Fibroblast of the aortic adventitia (primary cell): ENCODE measurements around the gene CORO1A. TPM values are rescaled to one million over a fixed set of nuclear protein-coding genes. Genes with fewer than 3 reads are reported as not detected.
"Not testable (repeated sequence)": the region's sequence is repeated elsewhere in the genome, so short reads cannot be mapped to it uniquely, and the experiment has no call there.

Experiments
- DNase-seq: peaks from one replicate; pipeline ENCODE4 v3.0.0-alpha.2; 2010; ENCODE audit warnings: low read depth
- H3K4me3 ChIP-seq: 2 replicates; pipeline ENCODE4 v1.5.1; 2011; ENCODE audit warnings: low read depth, mild to moderate bottlenecking, control low read depth, low read length, moderate library complexity
- small RNA-seq: library from RNA; depleted of rRNA; stranded (forward); fragments of <200 nt; gene quantifications from one replicate; pipeline ENCODE3, GENCODE V24; 2012
- total RNA-seq: library from RNA; depleted of rRNA; stranded (reverse); fragments of >200 nt; gene quantifications from 2 replicates; pipeline ENCODE4 v1.2.3, GENCODE V29; 2012; ENCODE audit warnings: low replicate concordance

CORO1A gene
- total RNA-seq, 1 donor = 1.9 TPM

GRCh38 chr16:30199608-30200343 is 16.4 kb downstream of the CORO1A start:
- not testable (repeated sequence) for H3K4me3 ChIP-seq, DNase-seq

GRCh38 chr16:30205541-30206236 is 22.3 kb downstream of the CORO1A start:
- H3K4me3 ChIP-seq = peak overlapping the region; percentile 54
- DNase-seq = not testable (repeated sequence)

DNA sequence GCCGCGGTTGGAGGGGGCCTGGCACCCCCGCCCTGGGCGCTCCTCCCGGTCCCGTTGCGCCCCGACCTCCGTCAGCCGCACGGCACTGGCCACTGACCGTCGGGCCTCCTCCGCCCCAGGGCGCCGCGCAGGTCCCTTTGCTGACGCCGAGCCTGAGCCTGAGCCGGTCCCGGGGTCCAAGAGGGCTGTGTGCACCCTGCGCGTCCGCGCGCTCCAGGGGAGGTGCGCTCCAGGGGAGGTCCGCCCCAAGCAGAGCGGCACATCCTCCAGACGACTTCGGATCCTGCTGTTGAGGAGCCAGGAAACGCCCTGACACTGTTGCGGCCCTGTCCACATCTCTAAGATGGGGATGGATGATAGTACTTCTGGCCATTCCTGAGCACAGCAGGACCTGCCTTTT is 22.9 kb downstream of the CORO1A start:
- DNase-seq, H3K4me3 ChIP-seq: not testable (repeated sequence)

- H3K4me3 ChIP-seq, DNase-seq: not testable (repeated sequence)
Observed at GRCh38 chr16:30207063-30207704, 23.8 kb downstream of the CORO1A start.

- H3K4me3 ChIP-seq, DNase-seq: not testable (repeated sequence)
Observed at GRCh38 chr16:30209032-30209431, 25.6 kb downstream of the CORO1A start.

- not testable (repeated sequence) for H3K4me3 ChIP-seq, DNase-seq
Observed at GRCh38 chr16:30211414-30211813, 28.0 kb downstream of the CORO1A start.

DNA sequence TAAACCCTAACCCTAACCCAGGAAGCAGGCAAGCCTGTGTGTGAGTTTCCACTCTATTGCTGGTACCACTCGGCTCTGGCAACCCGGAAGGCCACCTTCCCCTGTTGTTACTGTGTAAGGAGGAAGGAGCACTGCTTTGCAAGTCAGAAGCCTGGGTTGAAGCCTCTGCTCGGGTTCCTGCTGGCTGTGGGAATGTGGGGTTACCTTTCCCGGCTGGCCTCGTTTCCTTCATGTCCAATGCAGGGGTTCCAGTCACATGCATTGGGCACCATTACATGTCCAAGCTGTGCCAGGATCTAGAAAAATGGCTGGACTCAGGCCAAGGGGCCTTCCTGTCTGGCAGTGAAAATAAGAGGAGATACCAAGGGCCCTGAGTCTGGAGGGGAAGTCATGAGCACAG is 33.7 kb downstream of the CORO1A start:
- H3K4me3 ChIP-seq, DNase-seq: not testable (repeated sequence)

Small RNAs within 50 kb of the gene (small RNA-seq; reads per million reads assigned to genes)
- gene AC106782.4 = not detected

Other genes with a start within 250 kb of the CORO1A start
- 57.3 and 68.0 TPM in 2 replicates for gene TMEM219, start 221.5 kb upstream of the CORO1A start, total RNA-seq
- 44.6 and 57.2 TPM in 2 replicates for gene TAOK2, start 209.7 kb upstream of the CORO1A start, total RNA-seq
- gene HIRIP3, start 188.0 kb upstream of the CORO1A start, total RNA-seq = 13.6 and 14.4 TPM in 2 replicates
- 6.5 and 36.5 TPM in 2 replicates for gene INO80E, start 187.4 kb upstream of the CORO1A start, total RNA-seq
- gene DOC2A, start 172.6 kb upstream of the CORO1A start, total RNA-seq = not detected in 2 replicates
- gene C16orf92, start 160.4 kb upstream of the CORO1A start, total RNA-seq = not detected in 2 replicates
- gene TLCD3B, start 152.3 kb upstream of the CORO1A start, total RNA-seq = 0.18 TPM in 1 of 2 replicates, not detected in the other
- gene ALDOA, start 117.8 kb upstream of the CORO1A start, total RNA-seq = 522 and 792 TPM in 2 replicates
- gene PPP4C, start 107.6 kb upstream of the CORO1A start, total RNA-seq = 70.8 and 154 TPM in 2 replicates
- gene TBX6, start 91.7 kb upstream of the CORO1A start, total RNA-seq = 0.09 and 0.16 TPM in 2 replicates
- 15.8 and 19.8 TPM in 2 replicates for gene YPEL3, start 87.4 kb upstream of the CORO1A start, total RNA-seq
- gene GDPD3, start 70.1 kb upstream of the CORO1A start, total RNA-seq = 1.5 TPM in 2 replicates
- gene MAPK3, start 60.4 kb upstream of the CORO1A start, total RNA-seq = 23.4 and 90.5 TPM in 2 replicates
- 68.6 and 137 TPM in 2 replicates for gene BOLA2B, start 10.1 kb downstream of the CORO1A start, total RNA-seq
- 12.0 and 52.4 TPM in 2 replicates for gene SLX1A, start 10.3 kb downstream of the CORO1A start, total RNA-seq
- gene SULT1A3, start 15.7 kb downstream of the CORO1A start, total RNA-seq = 6.0 and 7.0 TPM in 2 replicates
- 0.36 and 1.1 TPM in 2 replicates for gene NPIPB13, start 64.9 kb downstream of the CORO1A start, total RNA-seq
- 25.2 and 37.5 TPM in 2 replicates for gene CD2BP2, start 171.7 kb downstream of the CORO1A start, total RNA-seq
- 26.1 and 38.0 TPM in 2 replicates for gene TBC1D10B, start 186.9 kb downstream of the CORO1A start, total RNA-seq
- not detected in 2 replicates for gene MYL11, start 191.2 kb downstream of the CORO1A start, total RNA-seq
- 0.09 TPM in 1 of 2 replicates, not detected in the other for gene SEPTIN1, start 199.0 kb downstream of the CORO1A start, total RNA-seq
- 2.1 and 5.4 TPM in 2 replicates for gene ZNF48, start 211.8 kb downstream of the CORO1A start, total RNA-seq
- gene ZNF771, start 224.0 kb downstream of the CORO1A start, total RNA-seq = 12.6 and 16.2 TPM in 2 replicates
- gene DCTPP1, start 246.4 kb downstream of the CORO1A start, total RNA-seq = 28.0 and 42.0 TPM in 2 replicates